Ishikawa (cell line): Measurements from ENCODE around the gene PIGC.

Experiments used
- FOXM1 ChIP-seq: IDR thresholded peaks from 2 replicates; pipeline ENCODE4 v1.6.1; 2012; ENCODE audit warnings: low read depth, borderline replicate concordance
- RAD21 ChIP-seq: IDR thresholded peaks from 2 replicates; pipeline ENCODE4 v1.6.1; 2012; ENCODE audit warnings: low read depth
- ZBTB7A ChIP-seq: IDR thresholded peaks from 2 replicates; pipeline ENCODE4 v1.6.1; 2012; ENCODE audit warnings: low read depth

GRCh38 chr1:172448995-172449584 is 5.2 kb upstream of the PIGC start:
- TF ChIP-seq ZBTB7A, result no peak
- TF ChIP-seq FOXM1, result no peak
- no peak for TF ChIP-seq RAD21
